Prostate gland (tissue), 2 donors: ENCODE measurements around the gene GPATCH2. TPM values are rescaled to one million over a fixed set of nuclear protein-coding genes. Genes with fewer than 3 reads are reported as not detected.

Source experiments
- DNase-seq: peaks from one replicate; pipeline ENCODE4 v3.0.0-alpha.2; 2019; ENCODE audit warnings: low spot score
- H3K27ac ChIP-seq, 2 donors: fragments of 200-600 bp; sonication (generic); 2 replicates each; pipeline ENCODE4 v1.5.1; 2017 to 2019
- H3K27me3 ChIP-seq: fragments of 200-600 bp; sonication (generic); replicated peaks from 2 replicates; pipeline ENCODE4 v1.5.1; 2019; ENCODE audit not compliant: insufficient read depth
- H3K36me3 ChIP-seq, 2 donors: fragments of 200-600 bp; sonication (generic); 1 replicate in 1 of 2; 2 replicates in 1 of 2; pipeline versions ENCODE4 v1.5.1 to v1.8.1; 2017 to 2019
- H3K4me1 ChIP-seq: fragments of 200-600 bp; sonication (generic); replicated peaks from 2 replicates; pipeline ENCODE4 v1.5.1; 2019
- H3K4me3 ChIP-seq, 2 donors: fragments of 200-600 bp; sonication (generic); 2 replicates each; pipeline ENCODE4 v1.5.1; 2017 to 2019
- H3K9me3 ChIP-seq: fragments of 200-600 bp; sonication (generic); 2 replicates; pipeline ENCODE4 v1.5.1; 2017
- POLR2A ChIP-seq: fragments of 450-650 bp; IDR thresholded peaks from one replicate; pipeline ENCODE4 v1.6.1; 2016; ENCODE audit warnings: antibody characterized with exemption, mild to moderate bottlenecking
- POLR2AphosphoS5 ChIP-seq: sonication (generic); formaldehyde crosslinking; IDR thresholded peaks from one replicate; pipeline ENCODE4 v1.6.1; 2017; ENCODE audit warnings: antibody characterized with exemption
- WGBS: methylation state at CpG from one replicate; pipeline ENCODE4 v1.1.5; 2018; 5-methylcytosine and 5-hydroxymethylcytosine counted together
- intact Hi-C: fragments of 100-400 bp; cut with DNase I; formaldehyde crosslinking; loops from one replicate; pipeline ENCODE4 v1.14.2; 2022
- total RNA-seq, 2 donors: library from RNA; depleted of rRNA; stranded (reverse); fragments of >200 nt; gene quantifications; one replicate each; pipeline ENCODE4 v1.1.0, GENCODE V29; 2016
- TF ChIP-seq, protein P1 (sequence below), 4 experiments: fragments of 200-600 bp in 2 of 4; fragments of 450-650 bp in 2 of 4; sonication (generic) in 2 of 4; IDR thresholded peaks; 1 replicate in 3 of 4; 2 replicates in 1 of 4; pipeline ENCODE4 v1.5.1; 2016 to 2019; ENCODE audit warnings: antibody characterized with exemption in 4 of 4, mild to moderate bottlenecking in 2 of 4, moderate library complexity in 2 of 4

The GPATCH2 gene
- total RNA-seq, 2 donors from 2014 or later = 15.1 to 16.8 TPM

DNA sequence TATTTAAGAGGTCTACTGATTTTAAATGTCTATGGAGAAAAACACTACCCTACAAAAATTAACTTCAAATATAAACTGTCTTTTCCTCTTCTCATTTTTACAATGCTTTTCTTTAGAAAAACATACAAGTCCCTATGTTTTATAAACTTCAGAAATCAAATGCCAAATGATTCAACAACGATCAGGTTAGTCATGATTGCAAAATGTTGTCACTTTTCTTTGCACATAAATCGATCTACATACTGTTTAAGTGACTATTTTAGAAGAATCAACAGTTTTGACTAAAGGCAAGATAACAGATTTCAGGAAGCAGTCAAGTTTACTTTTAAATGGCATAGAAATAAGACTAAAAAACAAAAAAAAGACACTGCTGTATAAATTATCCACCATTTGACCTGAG is 168.7 kb downstream of the GPATCH2 start:
- Histone ChIP-seq H3K36me3 (no peaks in the 10 kb centered on the region), H3K4me3 (no peak overlapping the region), H3K9me3 (no peaks in the 10 kb centered on the region), H3K4me1 (no peaks in the 10 kb centered on the region), H3K27me3 (no peaks in the 10 kb centered on the region), H3K27ac (no peak overlapping the region)
- WGBS = 55% methylated on average over 2 of the region's 2 CpGs
- intact Hi-C loops = no loop called here
- TF ChIP-seq, protein P1, sequence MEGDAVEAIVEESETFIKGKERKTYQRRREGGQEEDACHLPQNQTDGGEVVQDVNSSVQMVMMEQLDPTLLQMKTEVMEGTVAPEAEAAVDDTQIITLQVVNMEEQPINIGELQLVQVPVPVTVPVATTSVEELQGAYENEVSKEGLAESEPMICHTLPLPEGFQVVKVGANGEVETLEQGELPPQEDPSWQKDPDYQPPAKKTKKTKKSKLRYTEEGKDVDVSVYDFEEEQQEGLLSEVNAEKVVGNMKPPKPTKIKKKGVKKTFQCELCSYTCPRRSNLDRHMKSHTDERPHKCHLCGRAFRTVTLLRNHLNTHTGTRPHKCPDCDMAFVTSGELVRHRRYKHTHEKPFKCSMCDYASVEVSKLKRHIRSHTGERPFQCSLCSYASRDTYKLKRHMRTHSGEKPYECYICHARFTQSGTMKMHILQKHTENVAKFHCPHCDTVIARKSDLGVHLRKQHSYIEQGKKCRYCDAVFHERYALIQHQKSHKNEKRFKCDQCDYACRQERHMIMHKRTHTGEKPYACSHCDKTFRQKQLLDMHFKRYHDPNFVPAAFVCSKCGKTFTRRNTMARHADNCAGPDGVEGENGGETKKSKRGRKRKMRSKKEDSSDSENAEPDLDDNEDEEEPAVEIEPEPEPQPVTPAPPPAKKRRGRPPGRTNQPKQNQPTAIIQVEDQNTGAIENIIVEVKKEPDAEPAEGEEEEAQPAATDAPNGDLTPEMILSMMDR (IDR thresholded peaks at IDR 0.05) = no peak
- TF ChIP-seq POLR2A (no peak), POLR2AphosphoS5 (no peak)
- DNase-seq = no peak

DNA sequence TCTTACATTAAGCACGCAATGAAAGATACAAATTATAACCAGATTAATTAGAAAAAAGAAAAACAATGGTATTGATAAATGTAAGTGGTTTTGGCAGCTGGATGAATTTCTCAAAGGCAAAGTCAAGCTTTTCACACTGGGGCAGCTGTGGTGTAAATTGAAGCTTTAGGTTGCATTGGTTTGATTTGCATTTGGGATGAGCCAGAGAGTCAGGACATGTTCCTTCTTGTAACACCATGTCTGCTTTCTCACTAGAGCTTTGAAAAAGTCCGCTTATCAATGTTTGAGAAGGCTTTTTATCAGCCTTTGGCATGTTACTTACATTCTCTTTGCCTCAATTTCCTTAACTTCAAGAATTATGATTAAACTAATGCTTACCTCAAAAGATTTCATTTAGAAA is 173.9 kb downstream of the GPATCH2 start:
- no peaks in the 10 kb centered on the region for H3K36me3 ChIP-seq
- WGBS = 97% methylated on average over 2 of the region's 2 CpGs
- no peak for DNase-seq
- H3K27ac ChIP-seq = no peak overlapping the region
- H3K4me3 ChIP-seq = no peak overlapping the region
- H3K9me3 ChIP-seq = no peaks in the 10 kb centered on the region
- no peaks in the 10 kb centered on the region for H3K27me3 ChIP-seq
- TF ChIP-seq, protein P1 (IDR thresholded peaks at IDR 0.05) = no peak
- TF ChIP-seq POLR2A (no peak), POLR2AphosphoS5 (no peak)
- no peaks in the 10 kb centered on the region for H3K4me1 ChIP-seq
- intact Hi-C loops = no loop called here

DNA sequence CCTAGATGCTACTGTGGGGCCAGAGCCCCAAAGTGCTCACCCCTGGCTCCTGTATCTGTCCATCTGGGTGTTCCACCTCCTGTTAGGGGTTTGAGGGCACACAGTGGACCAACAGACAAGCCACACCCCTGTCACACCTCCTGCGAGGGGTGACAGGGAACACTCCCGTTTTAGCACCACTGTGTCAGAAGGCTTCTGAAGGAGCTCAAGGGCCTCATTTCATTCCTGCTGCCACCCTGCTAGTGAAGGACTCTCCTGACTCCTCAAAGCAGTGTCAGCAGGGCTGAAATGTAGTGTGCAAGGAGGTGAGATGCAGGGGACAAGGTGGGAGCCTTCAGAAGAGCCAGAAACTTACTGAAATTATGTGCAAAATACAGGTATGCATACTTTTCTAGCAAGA is 174.6 kb downstream of the GPATCH2 start:
- no peaks in the 10 kb centered on the region for H3K27me3 ChIP-seq
- H3K9me3 ChIP-seq = no peaks in the 10 kb centered on the region
- TF ChIP-seq, protein P1 (IDR thresholded peaks at IDR 0.05) = no peak
- TF ChIP-seq POLR2AphosphoS5 = no peak
- no peak for TF ChIP-seq POLR2A
- intact Hi-C loops = no loop called here
- WGBS = 84% methylated on average over 2 of the region's 2 CpGs
- DNase-seq = no peak
- no peaks in the 10 kb centered on the region for H3K4me1 ChIP-seq
- H3K36me3 ChIP-seq = no peaks in the 10 kb centered on the region
- H3K27ac ChIP-seq = no peak overlapping the region
- no peak overlapping the region for H3K4me3 ChIP-seq

DNA sequence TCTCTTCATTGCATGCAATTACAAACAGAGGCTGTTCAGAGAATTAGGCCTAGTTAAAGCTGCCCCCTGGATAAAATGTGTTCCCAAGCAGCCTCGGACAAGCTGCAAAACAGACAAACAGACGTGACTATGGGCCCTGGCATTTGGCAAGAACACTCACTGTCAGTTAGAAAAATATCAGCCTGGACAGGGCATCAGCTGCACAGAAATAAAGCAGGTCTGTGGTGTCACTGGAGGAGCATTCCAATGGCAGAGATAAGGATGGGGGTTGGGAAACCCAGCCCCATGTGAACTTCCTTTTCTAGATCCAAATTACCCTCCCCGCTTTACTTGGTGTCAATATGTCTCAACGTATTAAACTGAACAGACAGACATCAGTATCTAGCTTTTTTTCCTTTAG is 177.1 kb downstream of the GPATCH2 start:
- WGBS = 79% methylated on average over 4 of the region's 4 CpGs
- no peaks in the 10 kb centered on the region for H3K9me3 ChIP-seq
- TF ChIP-seq POLR2AphosphoS5 = no peak
- no peaks in the 10 kb centered on the region for H3K27me3 ChIP-seq
- H3K4me1 ChIP-seq = no peaks in the 10 kb centered on the region
- no peak overlapping the region for H3K4me3 ChIP-seq
- H3K36me3 ChIP-seq = no peaks in the 10 kb centered on the region
- intact Hi-C loops = no loop called here
- no peak overlapping the region for H3K27ac ChIP-seq
- DNase-seq = no peak

DNA sequence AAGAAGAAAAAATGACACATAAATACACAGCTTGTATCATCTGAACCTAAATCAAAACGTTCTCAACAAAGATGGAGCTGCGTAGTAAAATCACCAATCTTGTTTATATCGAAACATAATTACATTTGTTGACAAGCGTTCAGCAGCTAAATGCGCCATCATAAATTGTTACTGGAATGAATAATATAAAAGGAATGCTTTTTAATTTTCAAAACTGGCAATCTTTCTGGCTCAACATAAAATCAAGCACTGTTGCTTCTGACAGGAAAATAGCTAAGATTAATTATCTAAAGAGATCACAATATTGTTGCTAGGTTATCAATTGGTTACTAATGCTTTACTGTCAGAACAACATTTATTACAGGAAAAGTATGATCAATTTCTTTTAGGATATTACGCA is 181.5 kb downstream of the GPATCH2 start:
- no peak for DNase-seq
- Histone ChIP-seq H3K27me3 (no peaks in the 10 kb centered on the region), H3K27ac (no peak overlapping the region), H3K4me3 (no peak overlapping the region), H3K36me3 (no peaks in the 10 kb centered on the region), H3K9me3 (no peaks in the 10 kb centered on the region), H3K4me1 (no peaks in the 10 kb centered on the region)
- WGBS = 93% methylated on average over 6 of the region's 6 CpGs
- TF ChIP-seq POLR2A = no peak
- TF ChIP-seq POLR2AphosphoS5 = no peak
- TF ChIP-seq, protein P1 (IDR thresholded peaks at IDR 0.05) = no peak
- intact Hi-C loops = no loop called here
